Activated CD4-positive, alpha-beta T cell treated with anti-CD3 and anti-CD28 coated beads, Interleukin-2, amount 50 U/mL, for 1 hour (primary cell): Measurements from ENCODE around the gene RPS3.
"Not testable (repeated sequence)": the region's sequence is repeated elsewhere in the genome, so short reads cannot be mapped to it uniquely, and the experiment has no call there.

Source experiments
- DNase-seq: peaks from one replicate; pipeline ENCODE4 v3.0.0-alpha.2; 2020

The RPS3 gene

DNA sequence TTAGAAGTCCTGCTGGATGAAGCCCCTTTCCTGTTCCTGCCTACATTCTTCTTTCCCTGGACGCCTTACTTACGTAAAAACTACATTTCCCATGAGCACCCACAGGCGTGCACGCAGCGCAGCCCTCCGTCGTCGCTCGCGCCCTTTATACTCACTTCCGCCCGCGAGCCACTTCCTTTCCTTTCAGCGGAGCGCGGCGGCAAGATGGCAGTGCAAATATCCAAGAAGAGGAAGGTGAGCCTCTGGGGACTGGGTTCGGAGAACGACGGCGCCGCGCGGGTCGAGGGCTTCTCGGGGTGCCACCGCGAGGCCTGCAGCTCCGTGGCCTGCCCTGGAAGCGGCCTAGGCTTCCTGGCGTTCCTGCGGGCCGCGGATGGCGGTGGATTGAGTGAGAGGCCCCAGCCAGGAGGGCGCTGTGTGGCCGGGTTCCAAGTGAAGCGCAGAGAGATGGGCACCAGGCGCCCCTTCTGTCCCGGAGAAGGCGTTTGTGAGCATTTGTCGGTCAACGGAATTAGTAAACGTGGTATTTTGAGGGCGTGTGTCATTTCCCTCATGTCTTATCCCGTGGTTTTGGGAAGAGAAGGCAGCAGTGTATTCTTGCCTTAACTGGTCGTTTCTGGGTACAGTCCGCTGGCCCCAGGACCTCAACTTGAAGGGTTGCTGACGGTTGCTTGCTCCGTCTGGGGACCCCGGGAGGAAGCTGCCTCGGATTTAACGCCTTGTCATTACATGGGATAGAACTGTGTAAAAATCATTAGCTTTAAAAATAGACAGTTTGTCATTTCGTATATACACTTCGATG, at the start of gene RPS3:
RPS3 (plus strand) TSS at position 175 of the 802 bp plus-strand sequence; CDS start at position 205, 30 bp downstream.
- DNase-seq, result peak; percentile 85

DNA sequence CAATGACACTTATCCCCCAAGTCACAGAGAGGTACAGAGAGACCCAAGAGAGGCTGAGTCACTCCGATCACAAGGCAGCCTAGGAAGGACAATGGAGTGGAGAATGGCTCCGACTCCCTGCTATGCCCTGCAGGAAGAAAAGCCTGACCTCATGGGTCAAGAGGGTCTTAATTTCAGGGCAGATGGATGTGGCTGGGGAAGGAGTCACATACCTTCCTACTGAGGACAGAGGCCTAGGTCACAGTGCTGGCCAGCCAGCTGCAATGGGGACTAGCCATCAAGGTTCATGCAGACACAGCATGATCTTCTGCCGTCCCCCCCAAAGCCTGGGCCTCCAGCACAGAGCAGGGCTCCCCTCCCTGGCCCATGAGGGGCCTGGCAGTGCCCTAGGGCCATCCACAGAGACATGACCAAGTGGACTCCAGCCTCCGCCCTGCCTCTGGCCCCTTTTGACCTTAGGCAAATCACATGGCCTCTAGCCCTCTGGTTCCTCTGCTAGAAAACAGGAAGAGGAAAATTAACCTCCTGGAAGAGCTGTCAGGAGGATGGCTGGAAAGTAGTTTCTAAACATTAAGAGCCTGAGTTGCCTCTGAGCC, 49.7 kb upstream of the RPS3 start:
- no peak for DNase-seq

DNA sequence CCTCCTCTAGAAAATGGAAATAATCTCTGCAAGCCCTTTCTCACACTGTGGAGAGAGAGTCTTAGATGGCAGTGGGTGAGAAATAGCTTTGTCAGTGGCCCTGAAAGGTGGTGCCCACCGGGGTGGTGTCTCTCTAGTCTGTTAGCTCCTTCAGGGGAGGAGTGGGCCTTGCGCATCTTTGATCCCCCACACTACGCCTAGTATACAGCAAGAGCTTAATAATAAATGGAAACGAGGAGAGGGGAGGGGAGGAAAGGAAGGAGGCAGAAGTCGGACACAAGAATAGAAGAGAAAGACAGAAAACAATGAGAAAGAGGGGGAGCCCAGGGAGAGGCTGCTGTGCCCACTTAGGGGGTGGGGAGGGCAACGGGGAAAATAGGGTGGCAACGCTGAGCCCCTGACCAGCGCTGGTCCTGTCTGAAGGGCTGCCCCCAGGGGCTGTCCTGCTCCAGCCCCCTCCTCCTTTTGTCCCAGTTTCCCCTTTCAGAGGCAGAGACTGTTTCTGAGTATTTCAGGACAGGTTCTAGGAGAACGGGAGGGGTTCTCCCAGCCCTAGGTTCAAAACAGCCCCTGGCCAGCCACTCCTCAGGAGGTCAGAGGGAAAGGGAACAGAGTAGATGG, 49.1 kb upstream of the RPS3 start:
- DNase-seq, result no peak

DNA sequence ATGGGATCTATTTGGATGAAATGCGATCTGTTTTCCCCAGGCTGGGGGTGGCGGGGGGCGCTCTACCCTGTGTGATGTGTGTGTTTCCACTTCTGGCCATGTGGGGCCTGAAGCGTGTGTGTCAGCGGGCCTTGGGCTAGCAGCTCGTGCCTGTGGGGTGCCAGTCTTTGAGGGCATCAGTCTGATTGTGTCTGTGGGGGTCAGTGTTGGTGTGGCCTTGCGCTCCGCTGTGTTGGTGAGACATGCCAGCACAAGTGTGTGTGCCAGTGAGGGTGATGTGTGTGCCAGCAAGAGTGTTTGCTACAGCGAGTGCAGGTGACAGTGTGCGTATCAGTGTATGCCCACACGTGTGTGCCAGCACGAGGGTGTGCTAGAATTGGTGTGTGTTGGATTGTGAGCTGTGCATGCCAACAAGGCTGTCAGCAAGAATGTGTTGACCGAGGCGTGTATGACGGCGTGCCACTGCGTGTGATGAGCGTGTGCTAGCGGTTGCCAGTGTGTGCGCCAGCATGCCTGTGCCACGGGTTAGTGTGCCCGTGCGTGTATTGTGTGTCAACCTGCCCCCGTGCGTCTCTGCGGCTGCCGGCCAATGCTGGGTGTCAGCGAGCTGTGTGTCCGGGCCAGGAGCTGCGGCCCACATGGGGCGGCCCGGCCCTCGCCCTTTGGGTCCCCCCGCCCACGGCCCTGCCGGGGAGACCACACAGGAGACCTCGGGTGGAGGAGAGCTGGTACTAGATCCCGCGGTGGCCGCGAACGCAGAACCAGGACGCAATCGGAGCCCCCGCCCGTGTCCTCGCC, 48.4 kb upstream of the RPS3 start:
- peak; percentile 36 for DNase-seq

DNA sequence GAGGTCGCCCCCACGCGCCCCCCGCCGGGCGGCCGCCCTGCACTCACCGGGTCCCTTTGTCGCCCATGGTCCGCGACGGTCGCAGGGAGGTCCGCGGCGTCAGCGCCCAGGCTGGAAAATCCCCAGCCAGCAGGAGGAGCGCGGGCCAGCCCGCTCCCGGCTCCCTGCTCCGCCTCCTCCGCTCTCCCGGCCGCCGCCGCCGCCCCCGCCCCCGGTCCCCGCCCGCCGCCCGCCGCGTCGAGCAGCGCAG, 47.9 kb upstream of the RPS3 start, which contains the start of gene ARRB1:
ARRB1 (minus strand) TSS at position 121 of the 250 bp plus-strand sequence; CDS start at position 67, 54 bp downstream.
- DNase-seq, result no peak

DNA sequence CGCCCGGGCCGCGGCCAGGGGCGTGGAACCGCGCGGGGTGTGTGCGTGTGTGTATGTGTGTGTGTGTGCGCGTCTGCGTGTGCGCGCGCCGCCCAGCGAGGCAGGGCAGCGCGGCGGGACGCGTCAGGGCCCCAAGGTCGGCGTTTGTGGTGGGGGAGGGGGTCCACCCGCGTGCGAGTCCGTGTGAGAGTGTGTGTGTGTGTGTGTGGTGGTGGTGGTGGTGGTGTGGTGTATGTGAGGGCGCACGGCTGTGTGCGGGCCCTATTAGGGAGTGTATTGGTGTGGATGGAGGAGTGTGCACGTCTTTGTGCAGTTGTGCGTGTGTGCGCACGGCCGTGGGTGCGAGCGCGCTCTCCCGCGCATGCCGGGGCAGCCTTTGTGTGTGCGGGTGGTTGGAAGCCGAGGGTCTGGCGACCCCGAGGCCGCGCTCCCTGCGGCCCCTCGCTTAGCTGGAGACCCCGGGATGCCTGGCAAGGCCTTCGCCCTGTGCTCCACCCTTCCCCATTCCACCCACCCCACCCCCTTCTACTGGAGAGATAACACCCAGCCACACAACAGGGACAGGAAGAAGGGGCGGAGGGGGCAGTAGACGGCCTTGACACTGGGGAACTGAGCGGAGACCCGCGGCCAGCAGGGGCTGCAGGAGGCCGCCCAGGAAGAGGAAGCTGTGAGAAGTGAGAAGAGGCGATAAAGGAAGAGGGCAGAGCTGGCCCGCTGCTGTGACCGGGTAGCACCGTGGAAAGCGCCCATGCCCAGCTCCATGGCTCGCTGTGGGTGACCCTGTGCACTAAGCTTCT, 47.3 kb upstream of the RPS3 start:
- peak; percentile 51 for DNase-seq

DNA sequence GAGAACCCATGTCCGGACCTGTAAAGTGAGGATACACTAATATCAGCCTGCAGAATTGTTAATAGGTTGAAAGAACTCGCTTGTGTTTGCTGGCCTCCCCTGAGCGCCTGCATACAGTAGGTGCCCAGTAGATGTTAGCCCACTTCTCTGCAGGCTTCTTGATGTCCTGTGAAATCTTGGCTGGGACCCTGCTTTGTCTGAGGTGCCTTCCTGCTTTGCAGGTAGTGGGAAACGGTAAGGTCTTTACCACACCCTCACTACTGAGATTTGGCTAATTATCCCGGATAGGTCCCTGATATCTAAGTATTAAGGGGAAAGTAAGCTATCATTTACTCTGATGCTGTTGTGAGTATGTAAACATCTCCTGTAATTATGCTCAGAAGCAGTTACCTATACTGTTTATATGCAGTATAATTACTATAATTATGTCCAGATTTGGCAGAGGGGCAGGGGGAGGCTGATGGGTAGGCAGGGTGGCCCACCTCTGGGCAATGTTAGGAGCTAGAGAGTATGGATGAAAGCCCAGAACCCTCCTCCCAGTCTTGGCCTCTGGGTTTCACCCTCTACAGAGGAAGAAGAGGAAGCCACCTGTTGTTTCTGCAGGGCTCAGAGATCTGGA, 46.6 kb upstream of the RPS3 start:
- no peak for DNase-seq

DNA sequence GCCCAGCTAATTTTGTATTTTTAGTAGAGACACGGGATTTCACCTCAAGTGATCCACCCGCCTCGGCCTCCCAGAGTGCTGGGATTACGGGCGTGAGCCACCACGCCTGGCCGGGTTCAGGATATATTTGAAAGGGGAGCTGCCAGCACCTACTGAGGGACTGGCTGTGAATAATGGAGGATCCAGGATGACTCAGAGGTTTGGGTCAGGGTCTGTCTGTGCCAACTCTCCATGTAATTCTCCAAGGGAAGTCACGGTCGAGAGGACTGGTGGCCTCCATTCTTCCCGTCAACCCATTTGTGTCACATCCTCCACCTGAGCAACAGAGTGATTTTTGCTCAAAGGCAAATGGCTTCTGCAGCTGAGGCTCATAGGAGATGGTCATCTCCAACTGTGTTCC, 44.3 kb upstream of the RPS3 start:
- no peak for DNase-seq

DNA sequence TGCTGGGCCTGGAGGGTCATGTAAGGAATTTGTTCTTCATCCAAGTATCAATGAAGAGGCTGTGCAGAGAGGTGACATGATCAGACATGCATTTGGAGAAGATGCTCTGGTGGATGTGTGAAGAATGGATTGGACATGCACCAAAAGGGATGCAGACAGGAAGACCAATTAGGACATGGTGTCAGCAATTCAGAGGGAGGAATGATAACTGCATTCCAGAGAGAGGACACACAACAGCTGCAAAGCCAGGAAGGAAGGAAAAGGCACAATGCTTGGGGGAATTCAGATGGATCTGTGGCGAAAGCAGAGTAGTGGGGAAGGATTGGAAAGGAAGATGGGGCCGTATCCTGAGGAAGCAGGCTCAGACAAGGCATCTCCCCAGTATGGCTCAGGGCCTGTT, 42.7 kb upstream of the RPS3 start:
- DNase-seq, result no peak

DNA sequence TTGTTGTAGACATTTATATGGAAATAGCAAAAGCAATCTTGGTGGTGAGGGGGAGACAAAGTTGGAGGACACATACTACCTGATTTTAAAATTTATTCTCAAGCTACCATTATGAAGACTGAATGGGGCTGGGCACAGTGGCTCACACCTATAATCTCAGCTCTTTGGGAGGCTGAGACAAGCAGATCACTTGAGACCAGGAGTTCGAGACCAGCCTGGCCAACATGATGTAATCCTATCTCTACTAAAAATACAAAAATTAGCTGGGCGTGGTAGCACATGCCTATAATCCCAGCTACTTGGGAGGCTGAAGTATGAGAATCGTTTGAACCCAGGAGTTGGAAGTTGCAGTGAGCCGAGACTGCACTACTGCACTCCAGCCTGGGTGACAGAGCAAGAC, 37.0 kb upstream of the RPS3 start:
- not testable (repeated sequence) for DNase-seq

DNA sequence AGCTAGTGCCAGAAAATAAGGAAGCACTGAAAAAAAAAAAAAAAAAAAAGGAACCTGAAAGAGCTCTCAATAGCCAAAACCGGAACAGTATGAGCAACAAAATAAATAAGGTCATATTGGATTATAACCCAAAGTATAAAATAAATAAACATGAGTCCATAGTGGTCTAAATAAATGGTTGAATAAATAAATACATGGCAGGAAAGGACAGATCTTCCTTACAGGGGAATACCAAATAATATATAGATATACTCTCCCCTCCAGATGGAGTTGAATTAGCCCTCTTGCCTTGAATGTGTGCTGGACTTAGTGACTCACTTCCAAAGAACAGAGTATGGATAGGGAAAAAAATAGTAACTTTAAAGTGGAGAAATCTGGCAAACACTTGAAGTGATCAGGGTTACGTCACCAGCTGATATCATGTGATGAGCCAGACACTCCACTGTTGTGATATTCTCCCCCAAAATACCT, 33.6 kb upstream of the RPS3 start:
- no peak for DNase-seq

DNA sequence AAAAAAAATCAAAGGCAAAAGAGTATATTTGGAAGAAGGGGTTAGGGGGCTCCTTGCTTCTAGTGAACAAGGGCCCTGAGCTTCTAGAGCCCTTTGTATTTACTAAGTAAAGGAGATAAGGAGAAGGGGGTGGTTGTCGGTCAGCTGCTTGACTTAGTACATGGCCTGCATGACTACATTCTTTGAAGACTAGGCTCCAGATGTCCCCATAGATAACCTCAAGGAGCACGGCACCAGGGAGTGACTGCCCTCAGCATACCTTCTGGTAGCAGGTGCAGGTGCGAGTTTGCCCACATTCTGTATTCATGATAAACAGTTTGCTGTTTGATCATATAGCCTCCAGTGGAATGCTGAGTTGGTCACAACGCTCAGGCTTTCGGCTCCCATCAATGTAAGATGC, 32.5 kb upstream of the RPS3 start:
- not testable (repeated sequence) for DNase-seq

DNA sequence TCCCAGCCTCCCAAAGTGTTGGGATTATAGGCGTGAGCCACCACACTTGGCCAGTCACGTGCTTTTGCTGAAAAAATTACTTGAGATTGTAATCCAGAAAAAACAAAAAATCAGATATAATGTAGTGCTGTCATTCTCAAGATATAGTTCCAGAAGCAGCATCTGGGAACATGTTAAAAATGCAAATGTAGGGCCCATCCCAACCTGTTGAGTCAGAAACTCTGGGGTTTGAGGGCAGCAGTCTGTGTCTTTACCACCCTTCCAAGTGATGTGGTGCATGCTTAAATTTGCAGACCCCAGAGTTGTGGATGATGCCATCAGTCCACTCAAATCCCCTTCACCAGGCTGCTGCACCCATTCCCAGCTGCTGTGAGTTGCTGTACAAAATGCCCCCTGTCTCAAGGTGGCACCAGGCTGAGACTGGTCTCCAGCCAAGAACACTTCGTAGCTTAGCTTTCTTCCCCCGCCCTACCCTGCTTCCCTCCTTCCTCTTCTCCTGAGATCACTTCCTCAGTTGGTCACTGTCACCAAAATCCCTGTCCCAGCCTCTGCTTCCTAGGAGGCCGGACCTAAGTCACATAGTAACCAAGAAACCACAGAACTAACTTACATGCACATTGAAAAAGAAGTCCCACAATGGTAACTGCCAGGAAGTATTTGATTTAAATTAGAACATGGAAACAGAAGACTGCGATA, 29.6 kb upstream of the RPS3 start:
- no peak for DNase-seq

DNA sequence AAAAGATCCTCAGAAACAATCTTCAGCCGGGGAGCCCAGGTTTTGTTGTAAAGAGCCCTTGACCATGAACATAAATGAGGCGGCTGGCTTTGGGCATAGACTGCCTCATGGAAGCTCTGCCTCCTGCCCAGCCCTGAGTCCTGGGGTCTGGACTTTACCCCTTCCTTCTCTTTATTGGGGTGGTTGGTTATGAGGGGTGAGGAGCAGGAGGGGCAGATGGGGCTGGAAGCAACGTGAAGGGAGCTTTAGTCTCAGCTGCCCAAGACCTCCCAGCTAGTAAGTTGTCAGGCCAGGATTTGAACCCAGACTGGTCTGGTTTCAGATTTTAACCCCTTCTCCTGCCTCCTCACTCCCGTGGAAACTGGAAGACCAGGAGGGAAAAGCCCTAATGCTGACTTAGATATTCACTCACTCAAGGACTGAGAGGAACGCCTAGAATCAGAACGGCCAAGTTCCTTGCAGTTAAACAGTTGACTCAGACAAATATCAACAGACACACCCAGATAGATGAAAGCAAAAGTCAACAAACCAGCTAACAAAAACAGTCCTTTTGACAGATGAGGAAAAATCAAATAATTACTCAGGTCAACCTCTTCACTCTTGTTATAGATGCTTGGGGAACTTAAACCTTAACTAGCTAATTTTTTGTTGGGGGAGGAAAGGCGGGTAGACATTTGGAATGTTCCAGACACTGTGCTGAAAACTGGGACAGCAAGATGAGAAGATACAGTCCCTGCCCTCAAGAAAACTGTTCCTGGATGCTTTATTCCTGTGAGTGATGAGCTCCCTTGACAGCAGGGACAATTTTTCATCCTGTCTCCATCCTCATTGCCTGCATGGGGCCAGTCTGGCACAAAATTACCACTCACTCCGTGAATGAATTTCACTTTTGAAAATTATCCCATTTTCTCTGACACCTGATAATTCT, 27.1 kb upstream of the RPS3 start:
- DNase-seq, result no peak

DNA sequence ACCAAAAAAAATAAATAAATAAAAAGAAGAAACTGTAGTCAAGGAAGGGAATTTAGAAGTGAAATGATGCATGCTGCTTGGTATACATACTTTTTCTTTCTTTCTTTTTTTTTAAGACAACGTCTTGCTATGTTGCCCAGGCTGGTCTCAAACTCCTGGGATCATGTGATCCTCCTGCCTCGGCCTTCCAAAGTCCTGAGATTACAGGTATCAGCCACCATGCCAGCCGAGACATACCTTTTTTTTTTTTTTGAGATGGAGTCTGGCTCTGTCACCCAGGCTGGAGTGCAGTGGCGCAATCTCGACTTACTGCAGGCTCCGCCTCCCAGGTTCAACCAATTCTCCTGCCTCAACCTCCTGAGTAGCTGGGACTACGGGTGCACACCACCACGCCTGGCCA, 26.1 kb upstream of the RPS3 start:
- DNase-seq, result no peak

DNA sequence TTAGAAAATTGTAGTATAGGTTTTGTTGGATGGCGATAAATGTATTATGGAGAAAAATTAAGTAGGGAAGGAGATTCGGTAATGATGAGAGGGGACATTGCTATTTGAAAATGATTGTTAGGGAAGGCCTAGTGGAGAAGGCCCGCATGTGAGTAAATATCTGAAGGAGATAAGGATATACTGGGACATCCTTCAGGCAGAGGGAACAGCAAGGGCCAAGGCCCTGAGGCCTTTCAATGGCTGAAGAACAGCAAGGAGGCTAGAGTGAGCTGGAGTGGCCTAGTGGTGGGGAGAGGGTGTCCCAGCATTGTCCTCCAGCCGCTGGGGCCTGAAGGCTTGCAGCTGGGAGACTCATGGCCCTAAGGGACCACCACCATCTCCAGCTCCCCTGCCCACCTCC, 24.7 kb upstream of the RPS3 start:
- no peak for DNase-seq

DNA sequence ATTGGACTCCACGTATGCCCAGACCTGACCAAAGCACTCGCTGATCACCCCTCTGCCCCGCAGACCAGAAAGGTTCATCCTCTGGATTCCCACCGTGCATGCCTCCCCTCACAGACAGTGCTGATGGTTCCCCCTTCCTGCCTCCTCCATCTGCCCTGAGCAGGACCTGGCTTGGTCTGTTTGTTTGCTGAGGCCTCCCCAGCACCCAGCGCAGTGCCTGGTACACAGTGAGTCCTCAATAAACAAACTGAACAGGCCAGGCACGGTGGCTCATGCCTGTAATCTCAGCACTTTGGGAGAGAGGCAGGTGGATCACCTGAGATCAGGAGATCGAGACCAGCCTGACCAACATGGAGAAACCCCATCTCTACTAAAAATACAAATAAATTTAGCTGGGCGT, 23.7 kb upstream of the RPS3 start:
- no peak for DNase-seq

DNA sequence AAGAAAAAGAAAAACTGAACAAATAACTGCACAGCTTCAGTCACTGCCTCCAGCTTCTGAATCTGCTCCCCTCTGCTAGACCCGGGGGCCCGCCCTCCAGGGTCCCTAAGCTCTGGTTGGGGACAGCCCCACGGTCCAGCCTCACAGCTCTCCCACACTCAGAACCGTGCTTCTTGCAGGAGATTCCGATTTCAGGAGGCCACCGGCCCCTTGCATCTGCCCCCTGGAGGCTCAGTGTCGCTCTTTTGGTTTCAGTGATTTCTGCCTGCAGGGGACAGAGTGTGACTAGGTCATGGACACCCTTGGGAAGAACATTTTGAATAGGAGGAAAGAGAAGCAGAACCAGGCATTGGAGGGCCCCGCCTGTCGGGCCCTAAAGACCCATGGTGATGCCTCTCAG, 23.1 kb upstream of the RPS3 start:
- no peak for DNase-seq

DNA sequence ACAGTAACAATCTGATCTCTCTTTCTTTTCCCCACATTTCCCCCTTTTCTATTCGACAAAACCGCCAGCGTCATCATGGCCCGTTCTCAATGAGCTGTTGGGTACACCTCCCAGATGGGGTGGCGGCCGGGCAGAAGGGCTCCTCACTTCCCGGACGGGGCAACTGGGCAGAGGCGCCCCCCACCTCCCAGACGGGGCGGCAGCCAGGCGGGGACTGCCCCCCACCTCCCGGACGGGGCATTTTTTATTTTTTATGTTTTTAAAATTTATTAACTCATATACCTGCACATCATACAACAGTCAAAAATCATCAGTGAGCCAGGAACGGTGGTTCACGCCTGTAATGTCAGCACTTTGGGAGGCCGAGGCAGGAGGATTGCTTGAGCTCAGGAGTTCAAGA, 20.5 kb upstream of the RPS3 start:
- DNase-seq, result not testable (repeated sequence)

DNA sequence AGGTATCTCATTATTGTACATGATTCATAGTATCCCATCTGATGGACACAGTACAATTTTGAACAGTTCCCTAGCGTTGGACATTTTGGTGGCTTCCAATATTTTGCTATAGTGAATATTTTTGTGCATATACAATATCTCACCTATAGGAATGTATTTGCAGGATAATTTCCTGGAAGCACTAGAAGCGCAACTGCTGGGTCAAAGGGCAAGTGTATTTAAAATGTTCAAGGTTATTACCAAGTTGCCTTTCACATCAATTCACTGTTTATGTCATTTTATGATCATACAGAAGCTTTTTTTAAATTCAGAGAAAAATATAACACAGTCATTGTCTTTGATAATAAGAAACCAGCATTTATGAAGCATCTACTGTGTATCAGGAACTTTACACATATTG, 19.1 kb upstream of the RPS3 start:
- no peak for DNase-seq
